Hepatocyte (in vitro differentiated cells): Measurements from ENCODE around the gene CTAG2.

Source experiments
- EZH2 ChIP-seq: fragments of 200-600 bp; sonication (generic); IDR thresholded peaks from 2 replicates; pipeline ENCODE4 v1.6.1; 2016; ENCODE audit warnings: antibody characterized with exemption, mild to moderate bottlenecking, borderline replicate concordance
- EZH2phosphoT487 ChIP-seq: fragments of 200-600 bp; sonication (generic); IDR thresholded peaks from one replicate; pipeline ENCODE4 v1.6.1; 2018; ENCODE audit warnings: antibody characterized with exemption, mild to moderate bottlenecking, low read depth, moderate library complexity; ENCODE audit not compliant: unreplicated experiment, severe bottlenecking
- TF ChIP-seq, protein P1 (sequence below): fragments of 200-600 bp; sonication (generic); IDR thresholded peaks from 2 replicates; pipeline ENCODE4 v1.5.1; 2016; ENCODE audit warnings: antibody characterized with exemption, mild to moderate bottlenecking; ENCODE audit not compliant: poor library complexity

- TF ChIP-seq, protein P1, sequence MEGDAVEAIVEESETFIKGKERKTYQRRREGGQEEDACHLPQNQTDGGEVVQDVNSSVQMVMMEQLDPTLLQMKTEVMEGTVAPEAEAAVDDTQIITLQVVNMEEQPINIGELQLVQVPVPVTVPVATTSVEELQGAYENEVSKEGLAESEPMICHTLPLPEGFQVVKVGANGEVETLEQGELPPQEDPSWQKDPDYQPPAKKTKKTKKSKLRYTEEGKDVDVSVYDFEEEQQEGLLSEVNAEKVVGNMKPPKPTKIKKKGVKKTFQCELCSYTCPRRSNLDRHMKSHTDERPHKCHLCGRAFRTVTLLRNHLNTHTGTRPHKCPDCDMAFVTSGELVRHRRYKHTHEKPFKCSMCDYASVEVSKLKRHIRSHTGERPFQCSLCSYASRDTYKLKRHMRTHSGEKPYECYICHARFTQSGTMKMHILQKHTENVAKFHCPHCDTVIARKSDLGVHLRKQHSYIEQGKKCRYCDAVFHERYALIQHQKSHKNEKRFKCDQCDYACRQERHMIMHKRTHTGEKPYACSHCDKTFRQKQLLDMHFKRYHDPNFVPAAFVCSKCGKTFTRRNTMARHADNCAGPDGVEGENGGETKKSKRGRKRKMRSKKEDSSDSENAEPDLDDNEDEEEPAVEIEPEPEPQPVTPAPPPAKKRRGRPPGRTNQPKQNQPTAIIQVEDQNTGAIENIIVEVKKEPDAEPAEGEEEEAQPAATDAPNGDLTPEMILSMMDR, result no peak
- TF ChIP-seq EZH2 (no peak), EZH2phosphoT487 (no peak)
Measured at GRCh38 chrX:154653048-154653401, 354 bp downstream of the CTAG2 start.
